ENCODE data around the gene HIRA.

The HIRA gene

GRCh38 chr22:19405652-19406051 is 25.9 kb downstream of the HIRA start:
- DNase-seq: no peak

- no peak for DNase-seq
Observed at GRCh38 chr22:19405133-19405532, 26.4 kb downstream of the HIRA start.

- no peak for DNase-seq
Observed at GRCh38 chr22:19404676-19405075, 26.9 kb downstream of the HIRA start.

- no peak for DNase-seq
Observed at GRCh38 chr22:19402642-19403191, 28.8 kb downstream of the HIRA start.

GRCh38 chr22:19401483-19401882 is 30.1 kb downstream of the HIRA start:
- DNase-seq: no peak

DNA sequence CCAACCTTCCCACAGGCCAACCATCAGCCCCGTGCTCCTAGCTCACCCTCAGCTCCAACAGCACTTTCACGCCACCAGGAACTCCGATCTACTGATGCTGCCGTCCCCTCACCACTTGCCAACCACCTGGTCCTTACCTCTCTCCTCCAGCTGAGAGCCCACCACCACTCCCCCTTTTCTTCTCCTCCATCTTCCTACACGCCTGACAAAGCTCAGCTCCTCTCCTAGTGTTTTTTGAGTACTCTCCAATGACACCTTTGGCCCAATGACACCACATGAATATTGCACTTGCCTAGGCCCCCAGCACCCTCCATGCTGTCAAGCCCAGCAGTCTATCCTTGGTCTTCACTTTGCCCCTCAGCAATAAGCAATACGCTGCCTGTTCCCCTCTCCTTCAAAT is 30.7 kb downstream of the HIRA start:
- no peak for DNase-seq

- no peak for DNase-seq
Observed at GRCh38 chr22:19398652-19399051, 32.9 kb downstream of the HIRA start.

DNA sequence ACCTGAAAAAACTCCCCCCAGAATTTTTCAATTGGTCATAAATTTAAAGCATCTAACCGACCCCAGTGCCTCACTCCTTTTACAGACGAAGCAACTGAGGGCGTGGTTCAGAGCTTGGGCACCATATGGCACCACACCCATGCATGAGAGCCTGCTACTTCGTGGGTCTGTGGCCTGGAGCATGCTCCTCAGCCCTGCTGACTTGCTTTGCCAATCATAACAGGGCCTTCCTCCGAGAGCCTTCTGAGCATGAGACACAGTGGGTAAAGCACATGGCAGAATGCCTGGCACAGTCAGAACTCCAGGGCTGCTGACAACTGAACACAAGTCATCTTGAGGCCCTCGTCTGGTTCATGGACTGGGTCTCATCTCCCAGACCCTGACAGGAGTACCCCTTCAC is 33.3 kb downstream of the HIRA start:
- no peak for DNase-seq

DNA sequence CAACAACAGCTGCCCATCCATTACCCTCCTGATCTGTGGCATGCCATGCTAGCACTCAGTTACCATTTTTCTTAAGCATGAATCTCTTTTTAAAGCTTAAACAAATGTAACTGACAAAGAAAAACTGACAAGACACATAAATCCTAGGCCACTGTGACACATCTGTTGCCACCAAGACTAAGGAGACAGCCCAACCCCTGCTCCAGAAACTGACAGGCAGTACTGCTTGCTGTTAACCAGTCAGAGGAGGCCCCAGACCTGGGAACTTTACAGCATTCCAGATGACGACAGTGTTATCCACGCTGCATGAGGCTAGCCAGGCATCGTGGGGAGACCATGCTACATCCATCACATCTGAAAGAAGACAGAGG is 33.8 kb downstream of the HIRA start:
- no peak for DNase-seq

- DNase-seq: no peak
Observed at GRCh38 chr22:19396934-19397733, 34.4 kb downstream of the HIRA start.

GRCh38 chr22:19396561-19396933 is 35.0 kb downstream of the HIRA start:
- no peak for DNase-seq

GRCh38 chr22:19395276-19395675 is 36.3 kb downstream of the HIRA start:
- no peak for DNase-seq

DNA sequence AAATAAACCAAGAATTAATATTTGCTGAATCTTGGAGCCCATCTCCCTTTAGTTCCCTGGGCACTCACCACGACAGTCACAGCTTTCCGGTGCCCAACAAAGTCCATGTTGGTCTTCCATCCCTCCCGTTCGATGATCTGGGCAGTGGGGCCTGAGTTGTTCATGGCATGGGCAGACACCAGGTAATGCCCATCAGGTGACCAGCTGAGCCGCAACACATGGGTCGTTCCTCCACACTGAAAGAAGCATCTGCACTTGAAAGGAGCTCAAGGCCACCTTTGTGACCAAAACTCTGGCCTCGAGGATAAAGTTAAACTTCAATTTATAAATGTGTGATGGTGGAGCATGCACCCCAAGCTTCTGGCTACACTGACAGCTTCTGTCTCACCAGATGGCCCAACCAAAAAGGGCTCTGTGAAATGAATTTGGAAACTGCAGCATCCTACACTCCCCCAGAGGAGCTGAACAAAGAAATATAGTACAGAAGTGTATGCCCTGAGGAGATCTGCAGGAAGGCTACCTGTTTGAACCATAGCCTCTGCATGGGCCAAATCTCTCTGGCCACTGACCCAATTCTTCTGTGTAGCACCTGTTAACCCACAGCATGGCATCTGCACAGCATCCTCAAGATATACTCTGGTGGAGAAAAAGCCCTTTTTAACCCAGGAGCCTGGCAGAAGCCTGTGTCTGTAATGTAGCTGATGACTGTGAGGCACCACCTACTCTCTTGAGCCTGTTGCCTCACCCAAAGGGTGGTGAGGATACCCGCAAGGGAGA is 37.1 kb downstream of the HIRA start:
- DNase-seq: no peak

GRCh38 chr22:19393704-19394103 is 37.8 kb downstream of the HIRA start:
- no peak for DNase-seq

GRCh38 chr22:19387575-19387974 is 44.0 kb downstream of the HIRA start:
- DNase-seq: no peak

DNA sequence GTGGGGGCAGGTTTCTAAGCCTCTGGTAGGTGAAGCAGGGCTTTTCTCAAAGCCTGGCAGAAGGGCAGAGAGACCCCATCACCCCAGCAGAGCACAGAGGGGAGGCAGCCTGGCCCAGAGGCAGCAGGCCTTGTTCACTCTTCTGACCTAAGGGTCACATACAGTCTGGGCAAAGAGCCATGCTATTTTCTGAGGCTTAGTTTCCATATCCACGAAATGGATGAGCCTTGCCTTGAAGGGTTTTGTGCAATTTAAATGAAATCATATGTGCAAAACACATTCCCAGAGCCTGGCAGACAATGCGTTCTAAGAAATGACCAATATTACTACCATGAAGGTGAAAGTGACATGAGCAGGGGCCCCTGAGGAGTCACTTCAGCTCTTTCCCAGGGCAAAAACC is 44.5 kb downstream of the HIRA start:
- no peak for DNase-seq

DNA sequence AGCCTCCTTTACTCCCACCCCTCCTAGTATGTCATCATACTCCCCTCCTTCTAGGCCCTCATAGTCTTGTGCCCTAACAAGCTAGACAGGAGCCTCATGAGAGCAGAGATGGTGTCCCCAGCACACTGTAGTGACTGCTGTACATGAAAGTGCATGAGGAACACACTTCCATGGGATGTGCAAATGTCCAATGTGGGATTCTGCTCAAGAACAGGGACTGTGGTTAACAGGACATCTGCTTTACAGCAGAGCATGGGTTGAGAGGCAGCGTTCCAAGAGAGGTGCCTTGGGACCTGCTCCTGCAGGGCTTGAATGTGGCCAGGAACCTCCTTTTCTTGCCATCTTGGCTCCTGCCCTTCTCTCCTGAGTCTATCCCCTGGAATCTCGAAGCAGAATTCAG is 45.3 kb downstream of the HIRA start:
- DNase-seq: no peak

DNA sequence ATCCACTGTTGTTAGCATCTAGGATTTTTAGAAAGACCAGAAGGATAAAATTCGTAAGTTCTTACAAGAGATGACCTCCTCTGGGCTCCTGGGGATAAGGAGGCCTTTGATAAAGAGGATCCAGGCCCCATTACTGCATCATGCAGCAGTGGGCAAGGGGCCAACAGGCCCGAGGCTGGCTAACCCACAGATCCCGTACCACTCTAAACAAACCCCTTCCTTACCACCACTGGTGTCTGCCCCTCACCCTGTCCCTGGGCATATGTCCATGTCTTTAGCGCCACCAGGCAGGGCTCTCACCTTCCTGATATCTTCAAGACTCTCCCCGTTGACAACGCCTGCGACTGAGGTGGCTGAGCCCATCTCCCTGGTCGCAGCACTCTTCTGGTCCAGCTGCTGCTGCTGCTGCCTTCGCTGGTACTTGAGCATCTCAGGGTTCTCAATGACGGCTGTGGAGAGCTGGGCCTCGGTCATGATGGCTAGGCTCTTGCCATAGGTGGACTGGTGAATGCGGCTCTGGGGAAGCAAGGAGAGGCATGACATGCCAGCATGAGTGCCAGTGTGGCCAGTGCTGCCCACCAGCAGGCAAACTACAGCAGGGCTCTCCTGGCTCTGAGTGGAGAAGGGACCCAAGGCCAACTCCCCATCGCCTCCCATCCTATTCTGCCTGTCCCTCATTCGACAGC is 46.2 kb downstream of the HIRA start:
- DNase-seq: no peak

GRCh38 chr22:19383292-19383691 is 48.2 kb downstream of the HIRA start:
- no peak for DNase-seq

DNA sequence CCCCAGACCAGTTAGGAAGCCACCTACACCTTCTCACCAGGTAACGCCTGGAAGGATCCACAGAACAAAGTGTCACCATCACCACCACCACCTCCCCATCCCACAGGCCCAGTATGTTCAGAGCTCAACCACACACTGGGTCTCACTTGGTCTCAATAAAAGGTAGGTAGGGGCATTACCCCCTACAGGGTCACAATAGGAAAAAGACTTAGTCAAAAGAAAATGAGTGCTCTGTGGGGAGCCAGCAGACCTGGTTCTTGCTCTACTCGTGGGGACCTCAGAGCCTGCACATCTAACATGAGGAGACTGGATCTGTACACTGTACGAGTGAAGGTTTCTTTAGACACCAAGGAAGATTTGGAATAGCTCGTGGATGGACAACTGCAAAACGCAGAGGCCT is 49.3 kb downstream of the HIRA start:
- DNase-seq: no peak

GRCh38 chr22:19378344-19378674 is 53.2 kb downstream of the HIRA start:
- DNase-seq: no peak

DNA sequence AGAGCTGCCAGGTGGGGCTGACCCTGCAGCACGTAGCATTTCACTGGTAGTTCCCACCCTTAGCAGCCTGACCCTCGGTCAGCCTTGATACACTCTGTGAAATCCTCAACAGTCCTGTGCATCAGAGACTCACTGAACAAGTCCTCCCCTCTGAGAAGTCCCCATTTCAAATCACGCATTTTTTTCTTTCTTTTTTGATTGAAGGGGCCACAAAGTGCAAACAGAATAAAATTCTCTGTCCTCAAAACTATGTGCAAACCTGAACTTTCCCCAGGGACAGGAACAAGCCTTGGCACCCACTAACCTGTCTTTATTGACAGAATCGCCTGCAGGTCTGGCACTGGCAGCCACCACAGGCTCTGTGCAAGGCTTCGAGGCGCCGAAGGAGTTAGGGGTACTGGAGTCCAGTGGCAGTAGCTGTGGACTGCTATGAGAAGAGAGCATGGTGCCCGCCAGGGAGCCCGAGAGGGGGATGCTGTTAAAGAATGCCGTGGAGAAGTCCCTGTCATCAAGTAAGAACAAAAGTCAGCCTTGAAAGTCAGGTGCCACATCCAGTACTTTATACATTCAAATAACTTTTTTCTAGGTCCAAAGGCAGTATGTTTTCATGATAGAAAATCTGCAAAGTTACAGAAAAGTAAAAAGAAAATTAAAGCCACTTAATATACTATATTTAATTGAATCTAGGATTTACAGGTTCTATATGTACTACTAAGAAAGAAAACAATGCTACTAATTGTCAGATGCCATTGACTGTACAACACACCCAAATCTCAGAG is 53.8 kb downstream of the HIRA start:
- no peak for DNase-seq

- no peak for DNase-seq
Observed at GRCh38 chr22:19376971-19377370, 54.6 kb downstream of the HIRA start.

Measured in NCI-H774 (cell line).